Omental fat pad (tissue), 4 donors: ENCODE measurements around the gene CLIC5. TPM values are rescaled to one million over a fixed set of nuclear protein-coding genes. Genes with fewer than 3 reads are reported as not detected.

Experiments used
- ATAC-seq: fragments of 150-250 bp; one replicate; pipeline ENCODE4 v1.9.1; 2016; ENCODE audit warnings: mild to moderate bottlenecking, moderate library complexity; ENCODE audit not compliant: low FRiP score
- DNase-seq: peaks from one replicate; pipeline ENCODE4 v3.0.0-alpha.2; 2019; ENCODE audit warnings: low spot score
- CTCF ChIP-seq, 3 donors: fragments of 450-650 bp; IDR thresholded peaks; one replicate each; pipeline ENCODE4 v1.5.1; 2016 to 2017; ENCODE audit warnings: antibody characterized with exemption in 3 of 3, mild to moderate bottlenecking in 3 of 3, moderate library complexity in 2 of 3
- total RNA-seq, 4 donors: library from RNA; depleted of rRNA; stranded (reverse); fragments of >200 nt; gene quantifications; one replicate each; pipeline ENCODE4 v1.1.0, GENCODE V29; 2016

Gene CLIC5
- total RNA-seq, 4 donors from 2014 or later: 9.4 to 56.0 (median 21.5) TPM

GRCh38 chr6:46048646-46049297 lies 33.1 kb upstream of the CLIC5 start:
- no peak for TF ChIP-seq CTCF (IDR thresholded peaks at IDR 0.05)
- ATAC-seq (no peak), DNase-seq (no peak)

GRCh38 chr6:46046558-46047174 lies 31.0 kb upstream of the CLIC5 start:
- ATAC-seq (no peak), DNase-seq (no peak)
- no peak for TF ChIP-seq CTCF (IDR thresholded peaks at IDR 0.05)

DNA sequence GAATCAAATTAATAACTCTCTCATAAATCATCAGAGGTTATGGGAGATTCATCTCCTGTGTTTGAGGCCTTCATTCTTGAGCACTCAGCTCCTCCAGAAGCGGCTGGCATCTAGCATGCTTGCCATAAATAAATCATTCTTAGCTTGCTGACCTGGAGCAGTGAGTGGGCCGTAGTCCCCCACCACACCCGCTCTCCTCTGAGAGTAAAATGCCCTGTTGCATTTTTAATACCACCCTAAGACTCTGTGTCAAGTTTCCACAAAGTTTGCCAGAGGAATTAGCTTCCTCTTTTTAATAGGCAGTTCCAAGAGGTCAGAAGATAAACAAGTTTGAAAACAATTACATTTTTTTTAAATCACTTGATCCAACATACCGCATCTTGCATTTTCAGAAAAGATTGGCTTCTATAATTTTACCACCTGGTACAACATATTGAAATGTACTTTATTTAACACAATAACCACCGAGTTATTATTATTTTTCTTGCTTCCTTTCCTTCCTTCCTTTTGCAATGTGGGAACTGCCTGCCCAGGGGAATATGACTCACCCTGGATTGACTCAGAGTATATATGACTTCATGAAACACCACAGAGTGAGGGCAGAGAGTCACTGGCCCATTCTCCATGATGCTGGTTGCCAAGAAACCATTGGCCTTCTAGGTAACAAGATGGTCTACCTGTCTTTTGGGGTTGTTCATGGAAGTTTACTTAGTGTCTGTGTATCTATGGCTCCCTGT lies 29.4 kb upstream of the CLIC5 start:
- ATAC-seq (peak; percentile 80), DNase-seq (peak; percentile 51)
- no peak for TF ChIP-seq CTCF (IDR thresholded peaks at IDR 0.05)

GRCh38 chr6:46042355-46042999 lies 26.8 kb upstream of the CLIC5 start:
- ATAC-seq: peak; percentile 64
- DNase-seq: no peak

DNA sequence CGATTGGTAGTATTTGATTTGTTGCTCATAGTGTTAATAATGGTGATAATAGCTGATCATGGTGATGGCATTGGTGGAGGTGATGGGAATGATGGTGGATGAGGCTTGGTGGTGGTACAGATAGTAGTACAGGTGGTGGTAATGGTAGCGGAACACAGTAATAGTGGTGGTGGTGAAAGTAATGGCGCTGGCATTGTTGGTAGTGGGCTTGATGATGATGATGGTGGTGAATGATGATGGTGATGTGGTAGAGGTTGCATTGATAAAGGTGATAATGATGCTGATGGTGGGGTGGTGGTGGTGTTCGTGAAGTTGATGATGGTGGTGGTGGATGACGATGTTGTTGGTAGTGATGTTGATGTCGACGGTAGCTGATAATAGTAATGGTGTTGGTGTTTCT lies 24.6 kb upstream of the CLIC5 start:
- ATAC-seq (no peak), DNase-seq (no peak)
- TF ChIP-seq CTCF (IDR thresholded peaks at IDR 0.05): no peak

More at GRCh38 chr6:46042355-46042999, 26.8 kb upstream of the CLIC5 start:
- TF ChIP-seq CTCF (IDR thresholded peaks at IDR 0.05): peak in 1 of 3 donors; percentile 27

DNA sequence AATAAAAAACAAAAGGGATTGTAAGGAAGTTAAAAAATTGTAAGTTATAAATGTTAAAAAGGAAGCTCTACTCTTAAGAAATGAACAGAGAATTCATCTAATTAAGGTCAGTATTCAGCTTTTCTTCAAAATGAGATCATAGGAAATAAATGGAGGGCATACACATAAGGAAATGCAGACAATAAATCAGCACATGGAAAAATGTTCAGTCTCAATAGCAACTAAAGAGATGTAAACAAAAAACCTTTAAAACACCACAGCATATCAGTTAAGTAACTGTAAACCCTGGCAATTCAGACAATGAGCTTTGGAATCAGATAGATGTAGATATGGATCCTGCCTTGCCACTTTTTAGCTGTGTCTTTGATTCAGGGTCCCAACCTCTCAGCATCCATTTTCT lies 24.0 kb upstream of the CLIC5 start:
- no peak for TF ChIP-seq CTCF (IDR thresholded peaks at IDR 0.05)
- ATAC-seq (no peak), DNase-seq (no peak)
